KG1 (cell line): ENCODE data around the gene COL16A1.
A peak's percentile ranks its signal among the peaks of the same experiment; 100 is the strongest.
"Not testable (repeated sequence)": the region's sequence is repeated elsewhere in the genome, so short reads cannot be mapped to it uniquely, and the experiment has no call there.

Experiments used
- DNase-seq: peaks from one replicate; lab custom pipeline; 2025; lab: John Stamatoyannopoulos, UW

Gene COL16A1

GRCh38 chr1:31732751-31733289, 29.0 kb upstream of the COL16A1 start:
- DNase-seq = no peak

- DNase-seq = no peak
Observed at GRCh38 chr1:31732343-31732742, 28.5 kb upstream of the COL16A1 start.

DNA sequence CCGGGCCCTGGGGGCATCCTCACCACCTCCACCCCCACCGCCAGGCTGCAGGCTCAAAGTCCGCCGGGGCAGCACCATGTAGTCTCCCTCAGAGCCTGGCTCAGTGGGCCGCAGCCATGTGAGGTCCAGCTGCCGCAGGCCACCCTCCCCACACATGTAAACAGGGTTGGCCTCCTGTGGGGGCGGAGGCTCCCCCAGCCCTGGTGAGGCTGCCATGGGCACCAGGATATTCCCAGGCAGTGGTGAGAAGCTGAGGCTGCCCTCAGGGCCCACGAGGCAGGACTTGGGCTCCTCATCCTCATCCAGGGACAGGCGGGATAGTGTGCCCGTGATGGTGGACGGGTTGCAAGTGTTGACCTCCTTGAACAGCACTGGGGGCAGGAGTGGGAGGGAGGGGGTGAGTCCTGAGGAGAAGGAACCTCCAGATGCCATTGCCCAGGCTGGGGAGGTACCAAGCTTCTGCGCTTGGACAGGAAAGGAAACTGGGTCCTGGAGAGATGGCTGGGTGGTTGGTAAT, 27.3 kb upstream of the COL16A1 start:
- DNase-seq = no peak

DNA sequence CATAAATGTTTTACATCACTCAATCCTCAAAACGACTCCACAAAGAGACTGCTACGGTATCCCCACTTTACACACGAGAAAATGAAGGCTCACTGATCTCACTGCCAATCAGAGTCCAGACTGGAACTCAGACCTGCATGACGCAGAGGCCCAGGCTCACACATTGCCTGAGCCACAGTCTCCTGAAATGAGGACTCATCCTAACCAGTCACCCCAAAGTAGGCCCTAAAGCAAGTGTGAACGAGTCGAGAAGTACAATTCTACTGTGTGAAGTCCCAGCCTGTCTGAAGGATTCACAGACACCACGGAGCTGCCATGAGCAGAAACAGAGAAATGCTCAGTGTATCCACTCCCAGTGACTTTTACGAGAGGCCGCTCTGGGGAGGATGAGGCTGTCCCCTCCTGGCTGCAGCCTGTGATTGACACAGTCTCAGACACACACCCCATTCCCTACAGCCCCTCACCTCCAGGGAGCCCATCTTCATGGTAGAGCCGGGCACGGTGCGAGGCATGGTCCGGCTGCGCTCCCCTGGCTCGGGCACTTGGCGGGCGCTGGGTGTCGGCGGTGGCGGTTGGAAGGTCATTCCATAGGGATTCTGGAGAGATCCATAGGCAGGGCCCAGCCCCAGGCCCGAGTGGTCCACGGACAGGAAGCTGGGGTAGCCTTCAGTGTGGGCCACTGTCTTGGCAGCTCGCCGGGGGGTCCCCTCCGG, 26.7 kb upstream of the COL16A1 start:
- no peak for DNase-seq

DNA sequence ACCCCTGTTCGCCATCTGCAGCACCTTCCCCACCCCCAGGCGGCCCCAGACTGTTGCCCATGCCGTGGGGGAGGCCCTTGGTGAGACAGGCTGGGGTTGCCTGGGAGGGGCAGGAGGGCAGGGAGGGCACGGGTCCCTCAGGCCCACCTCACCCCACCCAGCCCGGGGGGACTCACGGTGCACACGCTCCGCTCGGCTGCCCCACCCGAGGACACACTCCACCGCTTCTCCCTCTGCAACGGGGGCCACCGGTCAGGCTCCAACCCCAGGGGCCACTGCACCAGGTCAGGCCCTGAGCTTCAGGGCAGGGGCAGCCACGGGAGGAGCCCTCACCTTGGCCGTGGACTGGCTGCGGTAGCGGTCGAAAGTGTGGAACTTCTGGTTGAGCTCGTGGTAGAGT, 24.0 kb upstream of the COL16A1 start:
- no peak for DNase-seq

- DNase-seq = no peak
Observed at GRCh38 chr1:31727195-31727594, 23.4 kb upstream of the COL16A1 start.

- no peak for DNase-seq
Observed at GRCh38 chr1:31726715-31727114, 22.9 kb upstream of the COL16A1 start.

GRCh38 chr1:31725777-31726535, 22.1 kb upstream of the COL16A1 start:
- no peak for DNase-seq

GRCh38 chr1:31725134-31725533, 21.3 kb upstream of the COL16A1 start:
- no peak for DNase-seq

DNA sequence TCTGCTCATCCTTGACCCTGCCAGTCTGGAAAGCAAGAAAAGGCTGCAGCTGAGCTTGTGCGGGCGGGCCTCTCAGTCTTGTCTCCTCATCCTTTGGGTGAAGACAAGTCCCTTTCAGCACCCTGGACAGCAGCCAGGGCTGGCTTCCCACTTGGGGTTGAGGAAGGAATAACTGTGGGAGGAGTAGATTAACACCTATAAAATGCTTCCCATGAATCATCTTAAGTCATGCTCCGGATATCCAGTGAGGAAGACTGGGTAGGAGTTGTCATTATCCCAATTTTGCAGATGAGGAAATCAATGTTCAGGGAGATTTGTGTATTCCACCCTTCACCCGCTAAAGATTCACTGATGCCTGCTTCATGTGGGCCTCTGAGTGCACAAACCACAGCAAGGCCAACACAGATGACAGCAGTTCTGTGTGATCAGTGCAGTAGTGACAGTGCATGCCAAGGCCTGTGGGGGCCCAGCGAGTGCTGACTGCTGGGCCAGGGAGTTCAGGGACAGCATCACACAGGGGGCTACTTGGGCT, 20.1 kb upstream of the COL16A1 start:
- peak; percentile 58 for DNase-seq

DNA sequence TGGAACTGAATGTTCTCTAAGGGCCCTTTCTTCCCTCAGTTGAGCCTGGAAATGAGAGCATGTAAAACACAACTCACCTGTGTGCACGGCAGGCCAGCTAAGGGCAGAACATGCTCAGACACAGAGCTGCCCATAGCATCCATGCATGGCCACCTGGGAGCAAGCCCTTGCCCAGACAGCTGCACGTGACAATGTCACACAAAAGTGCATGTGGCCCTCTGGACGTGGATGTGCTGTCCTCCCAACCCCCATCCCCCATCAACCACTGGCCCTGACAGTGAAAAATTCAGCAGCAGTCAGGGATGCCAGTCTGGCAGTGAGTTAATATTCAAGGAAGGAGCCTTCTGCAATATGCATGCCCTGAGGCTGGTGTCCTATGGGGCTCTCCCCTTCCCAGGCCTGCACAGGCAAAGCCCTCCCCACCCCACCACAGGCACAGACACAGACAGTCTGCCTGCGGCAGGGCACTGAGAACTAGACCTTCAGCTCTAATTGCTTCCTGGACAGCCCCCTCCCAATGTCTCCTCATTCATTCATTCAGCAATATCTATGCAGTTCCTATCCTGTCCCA, 14.6 kb upstream of the COL16A1 start:
- DNase-seq = no peak

- no peak for DNase-seq
Observed at GRCh38 chr1:31717341-31717740, 13.5 kb upstream of the COL16A1 start.

DNA sequence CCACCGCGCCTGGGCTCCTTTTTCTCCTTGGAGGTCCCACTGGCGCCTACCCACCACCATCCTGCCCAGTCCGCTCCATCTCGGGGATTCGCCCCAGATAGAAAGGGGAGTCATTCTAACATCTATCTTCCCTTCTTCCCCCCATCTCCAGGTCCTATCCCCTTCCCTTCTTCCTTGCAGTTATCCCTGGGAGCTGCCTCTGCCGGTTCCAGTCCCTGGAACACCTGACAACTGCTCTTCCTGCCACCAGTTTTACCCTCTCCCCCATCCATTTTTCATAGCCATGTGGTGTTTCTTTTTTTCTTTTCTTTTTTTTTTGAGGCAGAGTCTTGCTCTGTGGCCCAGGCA, 12.0 kb upstream of the COL16A1 start:
- DNase-seq = no peak

- DNase-seq = no peak
Observed at GRCh38 chr1:31715087-31715872, 11.5 kb upstream of the COL16A1 start.

DNA sequence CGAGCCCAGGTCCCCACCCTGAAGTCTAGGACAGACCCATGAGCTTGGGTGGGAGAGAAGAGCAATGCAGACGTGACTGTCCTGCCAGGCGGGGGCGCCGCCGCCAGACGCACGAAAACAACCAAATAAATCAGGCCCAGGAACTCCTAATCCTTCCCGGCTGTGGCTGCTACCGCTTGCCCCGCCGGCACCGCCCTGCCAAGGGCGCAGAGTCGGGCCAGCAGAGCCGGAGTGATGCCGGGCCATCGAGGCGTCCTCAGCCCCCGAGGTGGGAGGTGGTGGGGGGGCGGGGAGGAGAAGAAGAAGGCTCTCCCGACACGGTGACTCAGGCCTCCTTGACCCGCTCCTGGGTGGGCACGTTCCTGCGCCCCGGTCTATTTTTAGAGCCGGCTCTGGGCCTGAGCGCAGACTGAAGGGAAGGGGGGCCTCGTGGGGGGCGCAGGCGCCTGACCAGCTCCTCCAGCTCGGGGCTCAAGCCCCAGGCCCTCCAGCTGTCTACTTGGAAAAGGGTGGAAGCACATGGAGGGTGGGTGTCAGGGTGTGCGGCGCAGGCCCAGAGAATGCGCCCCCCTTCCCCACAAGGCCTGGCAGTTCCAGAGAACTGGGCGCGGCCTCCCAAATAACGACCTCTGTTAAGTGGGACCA, 10.7 kb upstream of the COL16A1 start:
- DNase-seq = no peak

DNA sequence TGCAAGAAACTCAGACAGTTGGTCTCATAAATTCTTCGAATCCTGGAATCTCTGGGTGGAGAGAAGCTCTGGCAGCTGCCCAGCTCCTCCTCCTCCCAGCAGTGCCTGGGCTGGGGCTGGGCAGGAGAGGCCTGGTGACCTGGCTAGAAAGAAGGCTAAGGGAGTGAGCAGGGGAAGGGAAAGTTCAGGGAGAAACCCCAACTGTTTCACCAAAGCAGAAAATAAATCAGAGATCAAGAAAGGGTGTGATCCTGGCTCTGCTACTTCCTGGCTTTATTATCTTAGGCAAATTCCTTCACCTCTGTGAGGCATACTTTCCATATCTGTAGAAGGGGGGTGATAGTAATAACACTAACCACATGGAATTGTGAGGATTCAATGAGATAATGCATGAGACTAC, 8.8 kb upstream of the COL16A1 start:
- no peak for DNase-seq

GRCh38 chr1:31712068-31712467, 8.3 kb upstream of the COL16A1 start:
- DNase-seq = no peak

DNA sequence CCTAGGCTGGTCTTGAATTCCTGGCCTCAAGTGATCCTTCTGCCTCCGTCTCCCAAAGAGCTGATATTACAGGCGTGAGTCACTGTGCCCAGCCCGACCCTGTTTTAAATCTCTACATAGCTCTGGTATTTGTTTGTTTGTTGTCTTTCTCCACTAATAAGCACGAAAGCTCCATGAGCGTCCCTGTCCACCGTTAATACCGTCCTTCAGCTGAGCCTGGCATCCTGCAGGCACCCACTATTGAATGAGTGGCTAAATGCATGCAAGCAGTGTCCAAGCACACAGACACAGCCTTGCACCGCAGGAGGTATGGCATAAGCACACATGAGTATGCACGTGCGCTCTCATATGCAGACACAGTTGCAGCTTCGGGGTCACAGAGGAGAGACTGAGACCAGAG, 4.5 kb upstream of the COL16A1 start:
- DNase-seq = no peak

- no peak for DNase-seq
Observed at GRCh38 chr1:31707711-31708110, 3.9 kb upstream of the COL16A1 start.

- not testable (repeated sequence) for DNase-seq
Observed at GRCh38 chr1:31707059-31707600, 3.3 kb upstream of the COL16A1 start.
